Transverse colon (tissue), 4 donors: ENCODE results near the gene UTF1.

Source experiments
- CTCF ChIP-seq, 5 experiments: fragments of 200-600 bp in 3 of 5; fragments of 450-650 bp in 2 of 5; sonication (generic) in 3 of 5; IDR thresholded peaks; 1 replicate in 2 of 5; 2 replicates in 3 of 5; pipeline ENCODE4 v1.5.1; 2016 to 2017; ENCODE audit warnings: antibody characterized with exemption in 5 of 5, inconsistent platforms in 3 of 5, mild to moderate bottlenecking in 2 of 5, moderate library complexity in 1 of 5
- POLR2AphosphoS5 ChIP-seq, 3 donors: sonication (generic); formaldehyde crosslinking; IDR thresholded peaks; one replicate each; pipeline ENCODE4 v1.6.1; 2016; ENCODE audit warnings: antibody characterized with exemption in 3 of 3

- TF ChIP-seq POLR2AphosphoS5 (IDR thresholded peaks at IDR 0.05), result no peak
- TF ChIP-seq CTCF (IDR thresholded peaks at IDR 0.05), result no peak
Observed at GRCh38 chr10:133237241-133237587, 7.2 kb downstream of the UTF1 start.
